ENCODE measurements around the gene KBTBD3.
A peak's percentile ranks its signal among the peaks of the same experiment; 100 is the strongest.

Gene KBTBD3

GRCh38 chr11:106032861-106033260, 44.3 kb downstream of the KBTBD3 start:
- no peak overlapping the region for H3K4me2 ChIP-seq (ENCODE audit: low read length)
- no peaks in the 10 kb centered on the region for H3K36me3 ChIP-seq (ENCODE audit: control insufficient read depth, insufficient read depth, low read length)
- no peaks in the 10 kb centered on the region for H3K79me1 ChIP-seq (ENCODE audit: low read length)
- no peak overlapping the region for H3K23ac ChIP-seq (ENCODE audit: low read length)
- H3K56ac ChIP-seq (ENCODE audit: low read length), result no peak overlapping the region
- no peak overlapping the region for H2BK15ac ChIP-seq (replicated peaks; ENCODE audit: low read depth)
- H3K4ac ChIP-seq (ENCODE audit: low read depth, low read length), result no peak overlapping the region
- H2AK5ac ChIP-seq (ENCODE audit: low read length), result no peak overlapping the region
- no peak overlapping the region for H2BK5ac ChIP-seq (ENCODE audit: low read length)
- no peak overlapping the region for H3K4me3 ChIP-seq (ENCODE audit: low read length)
- H2BK120ac ChIP-seq (ENCODE audit: low read depth, low read length), result no peak overlapping the region
- no peak for DNase-seq
- no peak overlapping the region for H4K8ac ChIP-seq (ENCODE audit: low read depth, low read length)
- H3K9ac ChIP-seq (ENCODE audit: low read length), result no peak overlapping the region
- H3K79me2 ChIP-seq (ENCODE audit: control insufficient read depth, insufficient read depth, low read length), result no peaks in the 10 kb centered on the region
- H3K18ac ChIP-seq (ENCODE audit: low read length), result no peak overlapping the region
- H3K4me1 ChIP-seq (ENCODE audit: control insufficient read depth, low read depth, low read length), result no peaks in the 10 kb centered on the region
- no CpG with 5 or more reads among the region's 2 CpGs for WGBS (ENCODE audit: extremely low coverage, insufficient coverage, low lambda C conversion rate)
- no peak overlapping the region for H3K27ac ChIP-seq (ENCODE audit: low read depth, low read length)
- no peaks in the 10 kb centered on the region for H3K27me3 ChIP-seq (ENCODE audit: insufficient read depth, low read length, poor library complexity)
- no peak overlapping the region for H4K5ac ChIP-seq (ENCODE audit: low read length)

- no peak overlapping the region for H4K8ac ChIP-seq (ENCODE audit: low read depth, low read length)
- no peak for DNase-seq
- no peak overlapping the region for H4K5ac ChIP-seq (ENCODE audit: low read length)
- no peak overlapping the region for H3K4ac ChIP-seq (ENCODE audit: low read depth, low read length)
- H2BK15ac ChIP-seq (replicated peaks; ENCODE audit: low read depth), result no peak overlapping the region
- no peak overlapping the region for H3K4me2 ChIP-seq (ENCODE audit: low read length)
- H2AK5ac ChIP-seq (ENCODE audit: low read length), result no peak overlapping the region
- H3K4me1 ChIP-seq (ENCODE audit: control insufficient read depth, low read depth, low read length), result no peaks in the 10 kb centered on the region
- H2BK5ac ChIP-seq (ENCODE audit: low read length), result no peak overlapping the region
- H3K27me3 ChIP-seq (ENCODE audit: insufficient read depth, low read length, poor library complexity), result no peaks in the 10 kb centered on the region
- H3K56ac ChIP-seq (ENCODE audit: low read length), result no peak overlapping the region
- H3K79me1 ChIP-seq (ENCODE audit: low read length), result no peaks in the 10 kb centered on the region
- no peak overlapping the region for H3K23ac ChIP-seq (ENCODE audit: low read length)
- H3K18ac ChIP-seq (ENCODE audit: low read length), result no peak overlapping the region
- no peak overlapping the region for H2BK120ac ChIP-seq (ENCODE audit: low read depth, low read length)
- H3K79me2 ChIP-seq (ENCODE audit: control insufficient read depth, insufficient read depth, low read length), result no peaks in the 10 kb centered on the region
- no peaks in the 10 kb centered on the region for H3K36me3 ChIP-seq (ENCODE audit: control insufficient read depth, insufficient read depth, low read length)
- H3K27ac ChIP-seq (ENCODE audit: low read depth, low read length), result no peak overlapping the region
- H3K9ac ChIP-seq (ENCODE audit: low read length), result no peak overlapping the region
- no peak overlapping the region for H3K4me3 ChIP-seq (ENCODE audit: low read length)
- no CpG with 5 or more reads among the region's 3 CpGs for WGBS (ENCODE audit: extremely low coverage, insufficient coverage, low lambda C conversion rate)
Observed at GRCh38 chr11:106031936-106032335, 45.2 kb downstream of the KBTBD3 start.

- Histone ChIP-seq H3K4me3 (ENCODE audit: low read length) (no peak overlapping the region), H3K56ac (ENCODE audit: low read length) (no peak overlapping the region), H2AK5ac (ENCODE audit: low read length) (no peak overlapping the region), H3K27ac (ENCODE audit: low read depth, low read length) (no peak overlapping the region), H3K9ac (ENCODE audit: low read length) (no peak overlapping the region), H4K5ac (ENCODE audit: low read length) (no peak overlapping the region), H3K4me1 (ENCODE audit: control insufficient read depth, low read depth, low read length) (no peaks in the 10 kb centered on the region), H2BK5ac (ENCODE audit: low read length) (no peak overlapping the region), H2BK120ac (ENCODE audit: low read depth, low read length) (no peak overlapping the region), H2BK15ac (replicated peaks; ENCODE audit: low read depth) (no peak overlapping the region), H3K18ac (ENCODE audit: low read length) (no peak overlapping the region), H3K23ac (ENCODE audit: low read length) (no peak overlapping the region), H3K79me1 (ENCODE audit: low read length) (no peaks in the 10 kb centered on the region), H3K4me2 (ENCODE audit: low read length) (no peak overlapping the region), H4K8ac (ENCODE audit: low read depth, low read length) (no peak overlapping the region), H3K27me3 (ENCODE audit: insufficient read depth, low read length, poor library complexity) (no peaks in the 10 kb centered on the region), H3K79me2 (ENCODE audit: control insufficient read depth, insufficient read depth, low read length) (no peaks in the 10 kb centered on the region), H3K4ac (ENCODE audit: low read depth, low read length) (no peak overlapping the region), H3K36me3 (ENCODE audit: control insufficient read depth, insufficient read depth, low read length) (no peaks in the 10 kb centered on the region)
- no CpG with 5 or more reads among the region's 2 CpGs for WGBS (ENCODE audit: extremely low coverage, insufficient coverage, low lambda C conversion rate)
- DNase-seq, result no peak
Observed at GRCh38 chr11:106031202-106031810, 45.8 kb downstream of the KBTBD3 start.

GRCh38 chr11:106030609-106031008, 46.5 kb downstream of the KBTBD3 start:
- no peak overlapping the region for H3K4ac ChIP-seq (ENCODE audit: low read depth, low read length)
- H3K36me3 ChIP-seq (ENCODE audit: control insufficient read depth, insufficient read depth, low read length), result no peaks in the 10 kb centered on the region
- H2BK120ac ChIP-seq (ENCODE audit: low read depth, low read length), result no peak overlapping the region
- H4K5ac ChIP-seq (ENCODE audit: low read length), result no peak overlapping the region
- no peak overlapping the region for H2BK15ac ChIP-seq (replicated peaks; ENCODE audit: low read depth)
- no peak for DNase-seq
- no peak overlapping the region for H3K4me2 ChIP-seq (ENCODE audit: low read length)
- H3K23ac ChIP-seq (ENCODE audit: low read length), result no peak overlapping the region
- H3K27me3 ChIP-seq (ENCODE audit: insufficient read depth, low read length, poor library complexity), result no peaks in the 10 kb centered on the region
- H3K27ac ChIP-seq (ENCODE audit: low read depth, low read length), result no peak overlapping the region
- no peak overlapping the region for H2AK5ac ChIP-seq (ENCODE audit: low read length)
- no peak overlapping the region for H2BK5ac ChIP-seq (ENCODE audit: low read length)
- WGBS (ENCODE audit: extremely low coverage, insufficient coverage, low lambda C conversion rate), result no CpG with 5 or more reads among the region's 4 CpGs
- H3K18ac ChIP-seq (ENCODE audit: low read length), result no peak overlapping the region
- H3K4me1 ChIP-seq (ENCODE audit: control insufficient read depth, low read depth, low read length), result no peaks in the 10 kb centered on the region
- H3K4me3 ChIP-seq (ENCODE audit: low read length), result no peak overlapping the region
- H4K8ac ChIP-seq (ENCODE audit: low read depth, low read length), result no peak overlapping the region
- no peak overlapping the region for H3K56ac ChIP-seq (ENCODE audit: low read length)
- no peak overlapping the region for H3K9ac ChIP-seq (ENCODE audit: low read length)
- no peaks in the 10 kb centered on the region for H3K79me1 ChIP-seq (ENCODE audit: low read length)
- no peaks in the 10 kb centered on the region for H3K79me2 ChIP-seq (ENCODE audit: control insufficient read depth, insufficient read depth, low read length)

GRCh38 chr11:106022795-106023275, 54.3 kb downstream of the KBTBD3 start:
- no peaks in the 10 kb centered on the region for H3K4me1 ChIP-seq (ENCODE audit: control insufficient read depth, low read depth, low read length)
- H4K5ac ChIP-seq (ENCODE audit: low read length), result no peak overlapping the region
- H3K79me1 ChIP-seq (ENCODE audit: low read length), result peaks cover 2% of the 10 kb centered on the region
- no peak overlapping the region for H2AK5ac ChIP-seq (ENCODE audit: low read length)
- H2BK15ac ChIP-seq (replicated peaks; ENCODE audit: low read depth), result no peak overlapping the region
- H3K4me2 ChIP-seq (ENCODE audit: low read length), result peak overlapping the region; percentile 72
- H3K27me3 ChIP-seq (ENCODE audit: insufficient read depth, low read length, poor library complexity), result no peaks in the 10 kb centered on the region
- H4K8ac ChIP-seq (ENCODE audit: low read depth, low read length), result no peak overlapping the region
- DNase-seq, result no peak
- H3K27ac ChIP-seq (ENCODE audit: low read depth, low read length), result no peak overlapping the region
- peak overlapping the region; percentile 50 for H3K56ac ChIP-seq (ENCODE audit: low read length)
- no peak overlapping the region for H3K23ac ChIP-seq (ENCODE audit: low read length)
- H3K4ac ChIP-seq (ENCODE audit: low read depth, low read length), result no peak overlapping the region
- H3K18ac ChIP-seq (ENCODE audit: low read length), result no peak overlapping the region
- H3K4me3 ChIP-seq (ENCODE audit: low read length), result peak overlapping the region; percentile 32
- H3K79me2 ChIP-seq (ENCODE audit: control insufficient read depth, insufficient read depth, low read length), result peaks cover 11% of the 10 kb centered on the region
- H3K9ac ChIP-seq (ENCODE audit: low read length), result no peak overlapping the region
- no peaks in the 10 kb centered on the region for H3K36me3 ChIP-seq (ENCODE audit: control insufficient read depth, insufficient read depth, low read length)
- H2BK5ac ChIP-seq (ENCODE audit: low read length), result no peak overlapping the region
- H2BK120ac ChIP-seq (ENCODE audit: low read depth, low read length), result no peak overlapping the region
- 100% methylated on average over 2 of the region's 7 CpGs for WGBS (ENCODE audit: extremely low coverage, insufficient coverage, low lambda C conversion rate)

Measured in mesendoderm (in vitro differentiated cells).